Osteocyte (in vitro differentiated cells): ENCODE results near the gene TEKT2. TPM values are rescaled to one million over a fixed set of nuclear protein-coding genes. Genes with fewer than 3 reads are reported as not detected.

ENCODE experiments used
- DNase-seq: peaks from one replicate; pipeline ENCODE4 v3.0.0; 2021; ENCODE audit warnings: mixed read lengths; ENCODE audit not compliant: unreplicated experiment; ENCODE audit errors: extremely low spot score
- H3K27ac Mint-ChIP-seq: one replicate; pipeline ENCODE4 v1.8.0; 2021; ENCODE audit warnings: mild to moderate bottlenecking, mixed read lengths; ENCODE audit not compliant: unreplicated experiment
- H3K27me3 Mint-ChIP-seq: one replicate; pipeline ENCODE4 v1.8.0; 2021; ENCODE audit warnings: mixed read lengths; ENCODE audit not compliant: unreplicated experiment
- H3K36me3 Mint-ChIP-seq: one replicate; pipeline ENCODE4 v1.8.0; 2021; ENCODE audit warnings: mixed read lengths; ENCODE audit not compliant: unreplicated experiment
- H3K4me1 Mint-ChIP-seq: one replicate; pipeline ENCODE4 v1.8.0; 2021; ENCODE audit warnings: mixed read lengths; ENCODE audit not compliant: unreplicated experiment
- H3K4me3 Mint-ChIP-seq: one replicate; pipeline ENCODE4 v1.8.0; 2021; ENCODE audit warnings: mild to moderate bottlenecking, moderate library complexity, mixed read lengths; ENCODE audit not compliant: unreplicated experiment
- H3K9me3 Mint-ChIP-seq: one replicate; pipeline ENCODE4 v1.8.0; 2021; ENCODE audit warnings: mixed read lengths; ENCODE audit not compliant: unreplicated experiment
- total RNA-seq: library from RNA; stranded (reverse); gene quantifications from 2 replicates; pipeline ENCODE4 v1.2.1, GENCODE V29; 2021
- TF ChIP-seq, protein P1 (sequence below): fragments of 200-600 bp; sonication (generic); IDR thresholded peaks from 2 replicates; pipeline ENCODE4 v1.5.0; 2021; ENCODE audit warnings: antibody characterized with exemption, mild to moderate bottlenecking, moderate library complexity

TEKT2 gene
- total RNA-seq, 1 donor from 2014 or later = 0.70 TPM

- DNase-seq = no peak
- no peaks in the 10 kb centered on the region for H3K27me3 Mint-ChIP-seq
- TF ChIP-seq, protein P1, sequence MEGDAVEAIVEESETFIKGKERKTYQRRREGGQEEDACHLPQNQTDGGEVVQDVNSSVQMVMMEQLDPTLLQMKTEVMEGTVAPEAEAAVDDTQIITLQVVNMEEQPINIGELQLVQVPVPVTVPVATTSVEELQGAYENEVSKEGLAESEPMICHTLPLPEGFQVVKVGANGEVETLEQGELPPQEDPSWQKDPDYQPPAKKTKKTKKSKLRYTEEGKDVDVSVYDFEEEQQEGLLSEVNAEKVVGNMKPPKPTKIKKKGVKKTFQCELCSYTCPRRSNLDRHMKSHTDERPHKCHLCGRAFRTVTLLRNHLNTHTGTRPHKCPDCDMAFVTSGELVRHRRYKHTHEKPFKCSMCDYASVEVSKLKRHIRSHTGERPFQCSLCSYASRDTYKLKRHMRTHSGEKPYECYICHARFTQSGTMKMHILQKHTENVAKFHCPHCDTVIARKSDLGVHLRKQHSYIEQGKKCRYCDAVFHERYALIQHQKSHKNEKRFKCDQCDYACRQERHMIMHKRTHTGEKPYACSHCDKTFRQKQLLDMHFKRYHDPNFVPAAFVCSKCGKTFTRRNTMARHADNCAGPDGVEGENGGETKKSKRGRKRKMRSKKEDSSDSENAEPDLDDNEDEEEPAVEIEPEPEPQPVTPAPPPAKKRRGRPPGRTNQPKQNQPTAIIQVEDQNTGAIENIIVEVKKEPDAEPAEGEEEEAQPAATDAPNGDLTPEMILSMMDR = no peak
- H3K4me3 Mint-ChIP-seq = no peak overlapping the region
- H3K36me3 Mint-ChIP-seq = peaks cover 9% of the 10 kb centered on the region
- no peaks in the 10 kb centered on the region for H3K9me3 Mint-ChIP-seq
- H3K27ac Mint-ChIP-seq = no peak overlapping the region
- H3K4me1 Mint-ChIP-seq = peaks cover 22% of the 10 kb centered on the region
These were observed 8.9 kb downstream of the TEKT2 start for GRCh38 chr1:36092798-36093185.

DNA sequence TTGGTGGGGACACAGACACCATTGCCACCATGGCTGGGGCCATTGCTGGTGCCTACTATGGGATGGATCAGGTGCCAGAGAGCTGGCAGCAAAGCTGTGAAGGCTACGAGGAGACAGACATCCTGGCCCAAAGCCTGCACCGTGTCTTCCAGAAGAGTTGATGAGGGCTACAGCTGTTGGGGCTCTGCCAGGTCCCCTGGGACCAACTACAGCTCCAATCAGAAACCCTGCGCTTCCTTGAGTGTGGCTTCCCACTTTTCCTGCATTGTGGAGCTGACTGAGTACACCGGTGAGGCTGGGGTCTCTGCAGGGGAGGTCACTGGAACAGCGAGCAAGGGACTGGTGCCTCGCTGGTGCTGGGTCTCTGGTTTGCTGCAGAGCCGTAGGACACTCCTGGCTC lies 9.3 kb downstream of the TEKT2 start:
- TF ChIP-seq, protein P1 = no peak
- H3K27me3 Mint-ChIP-seq = no peaks in the 10 kb centered on the region
- no peak for DNase-seq
- H3K4me1 Mint-ChIP-seq = peaks cover 21% of the 10 kb centered on the region
- H3K27ac Mint-ChIP-seq = no peak overlapping the region
- no peak overlapping the region for H3K4me3 Mint-ChIP-seq
- H3K36me3 Mint-ChIP-seq = peaks cover 9% of the 10 kb centered on the region
- no peaks in the 10 kb centered on the region for H3K9me3 Mint-ChIP-seq

DNA sequence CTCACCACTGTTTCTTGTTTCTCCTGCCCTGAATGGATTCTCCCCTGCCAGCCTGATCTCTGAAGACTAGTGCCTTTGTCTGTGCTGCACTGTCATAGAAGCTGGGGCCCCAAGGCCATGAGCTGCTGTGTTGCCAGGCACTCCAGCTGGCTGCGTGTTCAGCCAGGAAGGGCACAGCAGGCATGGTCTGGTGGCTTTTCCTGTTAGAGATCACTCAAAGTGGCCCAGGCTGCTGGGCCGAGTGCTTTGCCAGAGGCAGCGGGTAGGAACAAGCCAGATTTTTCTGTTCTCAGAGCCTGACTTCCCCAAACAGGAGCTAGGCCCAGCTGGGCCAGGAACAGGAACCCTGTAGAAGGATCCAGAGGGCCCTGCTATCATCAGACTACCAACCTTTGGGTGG lies 10.0 kb downstream of the TEKT2 start:
- TF ChIP-seq, protein P1 = no peak
- H3K27ac Mint-ChIP-seq = no peak overlapping the region
- peaks cover 9% of the 10 kb centered on the region for H3K36me3 Mint-ChIP-seq
- no peak for DNase-seq
- H3K27me3 Mint-ChIP-seq = no peaks in the 10 kb centered on the region
- H3K4me1 Mint-ChIP-seq = peaks cover 19% of the 10 kb centered on the region
- no peaks in the 10 kb centered on the region for H3K9me3 Mint-ChIP-seq
- no peak overlapping the region for H3K4me3 Mint-ChIP-seq

DNA sequence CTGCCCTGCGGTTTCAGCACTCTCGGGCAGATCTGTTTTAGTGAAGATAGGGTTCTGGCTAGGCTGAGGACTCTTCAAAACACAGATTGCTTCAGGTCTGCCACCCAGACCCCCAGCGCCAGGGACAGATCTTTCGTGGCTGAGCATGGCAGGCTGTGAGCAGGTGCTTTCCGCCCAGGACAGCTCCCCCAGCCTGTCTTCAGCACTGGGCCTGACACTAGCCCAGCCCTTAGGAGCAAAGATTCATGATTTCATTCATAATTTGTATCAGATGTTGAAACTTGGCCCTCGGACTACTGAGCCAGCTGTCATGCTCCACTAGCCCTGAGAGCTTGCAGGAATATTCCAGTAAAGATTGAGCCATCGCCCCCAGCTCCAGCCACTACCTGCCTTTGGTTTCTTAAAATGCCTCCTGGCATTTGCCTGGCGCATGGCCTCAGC lies 10.7 kb downstream of the TEKT2 start:
- no peak for DNase-seq
- Mint-ChIP-seq H3K9me3 (no peaks in the 10 kb centered on the region), H3K27ac (no peak overlapping the region), H3K4me3 (no peak overlapping the region), H3K36me3 (peaks cover 9% of the 10 kb centered on the region), H3K4me1 (peaks cover 14% of the 10 kb centered on the region), H3K27me3 (no peaks in the 10 kb centered on the region)
- TF ChIP-seq, protein P1 = no peak

- DNase-seq = no peak
- Mint-ChIP-seq H3K27me3 (no peaks in the 10 kb centered on the region), H3K27ac (no peak overlapping the region), H3K36me3 (peaks cover 9% of the 10 kb centered on the region), H3K4me3 (no peak overlapping the region), H3K4me1 (peaks cover 16% of the 10 kb centered on the region), H3K9me3 (no peaks in the 10 kb centered on the region)
- TF ChIP-seq, protein P1 = no peak
These were observed 12.0 kb downstream of the TEKT2 start for GRCh38 chr1:36095760-36096405.
